GM21619 (cell line): Measurements from ENCODE around the gene EMC1.
A peak's percentile ranks its signal among the peaks of the same experiment; 100 is the strongest.
"Not testable (repeated sequence)": the region's sequence is repeated elsewhere in the genome, so short reads cannot be mapped to it uniquely, and the experiment has no call there.

Experiments used
- ATAC-seq: cut with Tn5 transposase; IDR thresholded peaks from one replicate; pipeline ENCODE4 v1.9.1; 2021; ENCODE audit not compliant: unreplicated experiment

The EMC1 gene

DNA sequence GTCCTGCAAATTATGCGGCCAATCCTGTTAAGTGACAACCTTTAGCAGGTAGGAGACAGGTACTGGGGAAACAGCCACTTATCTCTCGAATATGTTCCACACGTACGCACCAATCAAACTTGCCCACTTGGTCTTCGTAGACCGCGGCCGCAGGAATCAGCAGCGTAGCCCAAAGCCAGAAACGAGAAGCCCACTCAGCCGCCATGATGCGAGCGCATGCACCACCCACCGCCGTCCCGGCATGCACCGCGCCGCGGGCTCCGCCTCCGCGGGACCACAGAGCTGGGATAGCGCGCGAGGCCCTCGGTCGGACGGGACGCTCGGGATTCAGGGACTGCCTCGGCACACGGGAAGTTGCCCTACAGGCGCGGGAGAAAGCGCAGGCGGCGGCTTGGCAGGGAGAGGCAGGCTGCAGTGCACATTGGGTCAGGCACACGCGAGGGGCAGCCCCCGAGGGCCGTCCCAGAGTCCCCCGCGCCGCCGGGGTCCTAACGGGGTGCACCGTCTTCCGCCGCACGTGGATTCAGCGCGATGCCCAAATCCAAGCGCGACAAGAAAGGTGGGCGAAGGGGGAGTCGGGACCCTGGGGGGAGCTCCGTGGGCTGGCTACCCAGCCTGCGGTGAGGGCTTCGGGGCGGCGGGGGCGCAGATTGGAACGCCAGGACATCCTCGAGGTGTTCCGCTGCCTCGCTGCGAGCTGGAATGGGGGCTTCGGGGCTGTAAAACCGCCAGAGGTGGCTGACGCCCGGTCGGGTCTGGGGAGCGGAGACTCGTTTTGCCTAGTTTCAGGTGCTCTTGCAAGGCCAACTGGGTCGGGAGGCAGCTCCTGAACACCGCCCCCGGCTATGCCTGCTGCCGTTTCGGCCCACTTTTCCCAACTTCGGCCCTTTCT lies at the start of gene EMC1, which contains the start of gene MRTO4:
TSS of gene EMC1 (minus strand) at position 220 of the 892 bp plus-strand sequence. CDS start at position 205, 15 bp downstream.
TSS of gene MRTO4 (plus strand) at position 501 of the 892 bp plus-strand sequence. CDS start at position 532, 31 bp downstream.
- ATAC-seq = peak; percentile 84

GRCh38 chr1:19300211-19300610 lies 48.9 kb upstream of the EMC1 start:
- ATAC-seq = no peak

- no peak for ATAC-seq
Measured at GRCh38 chr1:19294638-19295037, 43.3 kb upstream of the EMC1 start.

DNA sequence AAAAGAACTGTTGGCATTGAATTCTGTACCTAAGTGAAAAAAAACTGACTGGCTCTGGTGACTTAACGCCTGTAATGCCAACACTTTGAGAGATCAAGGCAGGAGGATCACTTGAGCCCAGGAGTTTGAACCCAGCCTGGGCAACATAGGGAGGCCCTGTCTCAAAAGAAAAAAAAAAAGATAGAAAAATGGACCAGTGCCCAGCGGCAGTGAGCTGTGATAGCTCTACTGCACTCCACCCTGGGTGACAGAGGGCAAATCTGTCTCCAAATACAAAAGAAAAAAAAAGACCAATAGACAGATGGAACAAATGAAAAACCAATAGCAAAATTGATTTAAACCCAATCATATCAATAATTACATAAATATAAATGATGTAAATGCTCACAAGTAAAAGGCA lies 37.9 kb upstream of the EMC1 start:
- ATAC-seq = no peak

DNA sequence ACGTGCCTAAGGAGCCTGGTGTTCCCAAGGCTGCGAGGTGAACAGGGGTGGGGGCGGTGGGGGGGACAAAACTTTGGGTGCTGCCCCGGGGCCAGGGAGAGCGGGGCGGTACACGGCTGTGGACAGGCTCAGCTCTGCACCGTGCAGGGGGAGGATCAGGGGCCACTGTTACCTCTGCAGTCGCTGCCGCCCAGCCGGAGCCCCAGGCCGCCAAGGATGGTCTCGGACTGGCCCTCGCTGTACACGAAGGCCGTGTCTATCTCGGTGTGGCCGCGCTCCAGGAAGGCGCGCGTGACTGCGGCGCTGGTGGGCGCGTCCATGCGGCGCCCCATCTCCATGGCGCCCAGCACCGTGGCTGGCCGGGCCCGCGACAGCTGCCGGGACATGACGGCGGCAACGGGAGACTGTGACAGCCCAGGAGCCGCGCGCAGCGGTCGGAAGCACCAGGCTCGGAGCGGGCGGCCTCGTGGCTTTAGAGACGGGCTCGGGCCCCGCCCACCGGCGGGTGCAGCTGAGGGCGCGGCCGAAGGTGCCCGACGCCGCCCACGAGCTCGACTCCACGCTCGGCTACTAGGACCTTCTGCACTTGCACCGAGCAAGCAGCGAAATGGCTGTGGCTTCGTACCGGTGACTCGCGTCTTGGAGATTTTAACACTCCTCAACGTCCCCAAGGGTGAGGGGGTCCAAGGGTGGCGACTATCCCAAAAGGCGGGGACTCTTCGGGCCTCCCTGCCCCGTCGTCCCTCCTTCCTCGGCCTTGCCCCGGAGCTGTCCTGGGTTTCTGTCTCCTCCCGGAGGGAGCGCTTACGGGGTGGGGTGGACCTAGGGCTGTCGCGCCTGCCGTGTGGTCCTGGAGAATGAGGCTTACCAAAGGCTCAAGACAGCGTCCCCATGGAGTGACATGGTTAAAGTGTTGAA lies 37.3 kb upstream of the EMC1 start, which contains the start of gene AKR7A3:
TSS of gene AKR7A3 (minus strand) at position 447 of the 918 bp plus-strand sequence. CDS start at position 386, 61 bp downstream.
- ATAC-seq = not testable (repeated sequence)

DNA sequence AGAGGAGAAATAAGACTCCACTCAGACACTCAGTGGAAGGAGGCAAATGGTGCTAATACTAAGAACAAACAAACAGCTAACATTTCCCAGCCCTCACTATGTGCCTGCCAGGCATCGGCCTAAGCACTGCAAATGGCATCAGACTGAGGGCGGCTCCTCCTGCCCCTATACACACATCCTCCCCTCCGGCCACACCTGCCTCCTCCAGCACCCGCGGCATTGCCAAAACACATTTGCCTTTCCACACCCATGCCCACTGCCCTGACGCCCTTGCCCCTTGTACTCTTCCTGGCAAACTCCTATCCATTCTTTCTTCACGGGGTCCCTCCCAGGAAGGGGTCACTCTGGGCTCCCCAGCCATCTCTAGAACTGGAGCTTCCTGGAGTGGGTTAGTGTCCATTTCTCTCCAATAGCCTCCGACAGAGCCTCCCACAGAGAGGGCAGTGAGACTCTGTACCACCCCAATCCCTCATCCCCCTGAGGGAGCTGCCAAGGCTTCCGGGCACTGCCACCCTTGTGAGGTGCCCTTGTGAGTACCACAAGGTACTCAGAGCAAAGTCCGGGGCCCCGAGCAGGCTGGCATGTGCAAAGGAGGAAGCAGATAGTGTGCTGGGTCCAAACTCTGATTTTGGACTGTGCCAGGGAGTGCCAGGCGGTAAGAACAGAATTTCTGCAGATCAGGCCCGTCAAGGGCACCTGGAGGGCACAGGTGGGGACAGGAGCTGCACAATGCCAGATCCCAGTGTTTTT lies 36.3 kb upstream of the EMC1 start:
- no peak for ATAC-seq

- ATAC-seq = not testable (repeated sequence)
Measured at GRCh38 chr1:19285807-19286206, 34.5 kb upstream of the EMC1 start.

DNA sequence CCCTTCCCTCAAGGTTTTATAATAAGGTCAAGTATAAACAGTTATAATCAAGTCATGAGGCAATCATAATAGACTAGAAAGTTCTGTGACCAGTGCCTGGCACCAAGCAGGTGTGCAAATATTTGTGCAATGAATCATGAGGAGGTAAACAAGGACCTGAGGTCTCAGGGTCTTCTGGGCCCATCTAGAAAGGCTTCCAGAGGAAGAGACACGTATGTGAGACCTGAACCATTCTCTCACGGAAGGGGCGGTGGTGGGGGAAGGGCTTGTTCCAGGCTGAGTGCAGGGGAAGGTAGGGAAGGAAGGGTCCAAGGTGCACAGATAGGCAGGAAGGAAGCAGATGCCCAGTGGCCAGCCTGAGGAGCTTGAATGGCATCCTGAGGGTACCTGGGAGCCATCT lies 34.0 kb upstream of the EMC1 start:
- not testable (repeated sequence) for ATAC-seq

GRCh38 chr1:19284881-19285280 lies 33.6 kb upstream of the EMC1 start:
- no peak for ATAC-seq

DNA sequence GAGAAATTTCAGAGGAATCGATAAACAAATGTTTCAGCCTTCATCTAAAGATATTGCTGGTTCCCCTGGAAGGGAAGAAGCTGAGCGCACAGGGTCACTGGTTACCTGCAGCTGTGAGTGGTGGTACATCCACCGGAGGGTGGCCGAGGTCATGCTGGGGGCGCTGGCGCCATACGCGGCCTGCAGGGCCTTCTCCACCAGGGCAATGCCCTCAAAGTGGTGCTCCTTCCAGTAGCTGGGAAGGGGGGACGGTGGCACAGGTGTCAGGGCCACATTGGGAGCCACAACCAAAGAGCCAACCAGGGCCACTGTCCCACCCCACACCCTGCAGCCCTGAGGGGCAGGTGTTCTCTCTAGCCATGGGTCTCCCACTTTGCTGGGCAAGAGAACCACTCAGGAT lies 32.6 kb upstream of the EMC1 start:
- no peak for ATAC-seq

- no peak for ATAC-seq
Measured at GRCh38 chr1:19274636-19275035, 23.3 kb upstream of the EMC1 start.

GRCh38 chr1:19273844-19274531 lies 22.7 kb upstream of the EMC1 start:
- ATAC-seq = not testable (repeated sequence)

- no peak for ATAC-seq
Measured at GRCh38 chr1:19273106-19273843, 22.0 kb upstream of the EMC1 start.

GRCh38 chr1:19272064-19272463 lies 20.7 kb upstream of the EMC1 start:
- ATAC-seq = no peak

GRCh38 chr1:19270343-19270730 lies 19.0 kb upstream of the EMC1 start:
- not testable (repeated sequence) for ATAC-seq

- ATAC-seq = not testable (repeated sequence)
Measured at GRCh38 chr1:19269427-19270342, 18.4 kb upstream of the EMC1 start.

DNA sequence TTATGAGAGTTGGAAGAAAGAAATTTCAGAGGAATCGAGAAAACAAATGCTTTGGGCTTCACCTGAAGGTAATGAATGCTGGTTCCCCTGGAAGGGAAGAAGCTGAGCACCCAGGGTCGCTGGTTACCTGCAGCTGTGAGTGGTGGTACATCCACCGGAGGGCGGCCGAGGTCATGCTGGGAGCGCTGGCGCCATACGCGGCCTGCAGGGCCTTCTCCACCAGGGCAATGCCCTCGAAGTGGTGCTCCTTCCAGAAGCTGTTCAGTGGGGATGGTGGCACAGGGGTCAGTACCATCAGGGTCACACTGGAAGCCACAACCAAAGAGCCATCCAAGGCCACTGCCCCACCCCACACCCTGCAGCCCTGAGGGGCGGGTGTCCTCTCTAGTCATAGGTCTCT lies 17.1 kb upstream of the EMC1 start:
- ATAC-seq = no peak

DNA sequence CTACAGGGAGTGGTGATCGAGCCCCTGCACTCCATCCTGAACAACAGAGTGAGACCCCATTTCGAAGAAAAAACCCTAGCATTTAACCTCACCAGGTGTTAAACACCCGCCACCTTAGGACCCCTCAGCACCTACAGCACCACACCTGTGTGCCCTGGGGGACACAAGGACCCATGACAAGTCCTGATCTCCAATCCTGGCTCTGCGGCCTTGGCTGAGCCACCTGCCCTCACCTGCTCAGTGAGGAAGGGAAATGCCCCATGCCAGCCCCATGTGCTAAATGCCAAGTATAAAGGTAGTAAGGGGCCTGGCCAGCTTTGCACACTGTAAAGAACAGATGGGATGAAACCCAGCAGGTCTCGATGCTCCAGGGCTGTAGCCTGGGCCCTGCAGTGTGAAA lies 11.4 kb upstream of the EMC1 start:
- no peak for ATAC-seq
